ENCODE results near the gene CACHD1. TPM values are rescaled to one million over a fixed set of nuclear protein-coding genes. Genes with fewer than 3 reads are reported as not detected.
"Not testable (repeated sequence)": the region's sequence is repeated elsewhere in the genome, so short reads cannot be mapped to it uniquely, and the experiment has no call there.

Gene CACHD1
- total and polyA plus RNA-seq, 2 of the 8 experiments (the other 6 are each of a cell fraction or from before 2014, with no cell fraction given), result 22.2 to 42.5 TPM

DNA sequence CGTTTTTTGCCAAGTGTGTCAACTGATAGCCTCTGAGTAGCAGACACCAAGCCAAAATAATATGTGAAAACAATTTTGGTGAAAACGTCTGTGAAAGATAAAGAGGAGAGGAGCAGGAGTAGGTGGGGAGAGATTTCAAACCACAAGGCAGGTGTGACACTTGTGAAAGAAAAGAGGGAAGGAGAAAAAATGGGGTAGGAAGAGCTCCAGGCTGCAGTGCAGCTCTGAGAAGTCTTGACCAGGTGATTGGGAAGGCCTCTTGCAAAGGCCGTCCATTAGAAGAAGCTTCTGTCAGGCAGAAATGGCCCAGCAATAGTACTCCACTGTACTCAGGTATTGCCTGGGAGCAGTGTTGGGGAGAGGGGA lies 264.3 kb downstream of the CACHD1 start (continued):
- TF ChIP-seq, protein P1, sequence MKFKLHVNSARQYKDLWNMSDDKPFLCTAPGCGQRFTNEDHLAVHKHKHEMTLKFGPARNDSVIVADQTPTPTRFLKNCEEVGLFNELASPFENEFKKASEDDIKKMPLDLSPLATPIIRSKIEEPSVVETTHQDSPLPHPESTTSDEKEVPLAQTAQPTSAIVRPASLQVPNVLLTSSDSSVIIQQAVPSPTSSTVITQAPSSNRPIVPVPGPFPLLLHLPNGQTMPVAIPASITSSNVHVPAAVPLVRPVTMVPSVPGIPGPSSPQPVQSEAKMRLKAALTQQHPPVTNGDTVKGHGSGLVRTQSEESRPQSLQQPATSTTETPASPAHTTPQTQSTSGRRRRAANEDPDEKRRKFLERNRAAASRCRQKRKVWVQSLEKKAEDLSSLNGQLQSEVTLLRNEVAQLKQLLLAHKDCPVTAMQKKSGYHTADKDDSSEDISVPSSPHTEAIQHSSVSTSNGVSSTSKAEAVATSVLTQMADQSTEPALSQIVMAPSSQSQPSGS (IDR thresholded peaks at IDR 0.05; ENCODE audit: low read length), result no peak
- no peak for TF ChIP-seq ASH2L (IDR thresholded peaks at IDR 0.05; ENCODE audit: low read length)

DNA sequence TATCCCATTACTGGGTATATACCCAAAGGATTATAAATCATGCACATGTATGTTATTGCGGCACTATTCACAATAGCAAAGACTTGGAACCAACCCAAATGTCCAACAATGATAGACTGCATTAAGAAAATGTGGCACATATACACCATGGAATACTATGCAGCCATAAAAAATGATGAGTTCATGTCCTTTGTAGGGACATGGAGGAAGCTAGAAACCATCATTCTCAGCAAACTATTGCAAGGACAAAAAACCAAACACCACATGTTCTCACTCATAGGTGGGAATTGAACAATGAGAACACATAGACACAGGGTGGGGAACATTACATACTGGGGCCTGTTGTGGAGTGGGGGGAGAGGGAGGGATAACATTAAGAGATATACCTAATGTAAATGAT lies 270.8 kb downstream of the CACHD1 start:
- H3K4me1 ChIP-seq (replicated peaks in 1 of 4; ENCODE audit: control insufficient read depth in 3 of 4, insufficient read depth in 4 of 4, low read length in 3 of 4); FAIRE-seq; H3K9ac ChIP-seq (replicated peaks in 1 of 4; ENCODE audit: extremely low read depth in 1 of 4, low read depth in 3 of 4, low read length in 3 of 4); H4K8ac ChIP-seq (ENCODE audit: extremely low read depth, insufficient read depth, low read length); H3K18ac ChIP-seq (ENCODE audit: extremely low read depth, low read length); H2BK120ac ChIP-seq (replicated peaks; ENCODE audit: low read depth, low read length); H3K23me2 ChIP-seq (ENCODE audit: low read depth, low read length); H3K56ac ChIP-seq (replicated peaks; ENCODE audit: insufficient read length, low read depth, low read length); H4K5ac ChIP-seq (ENCODE audit: insufficient read length, low read depth, low read length); H3K4me2 ChIP-seq (ENCODE audit: insufficient read depth in 1 of 2, low read depth in 2 of 2, low read length in 2 of 2); H3K79me1 ChIP-seq (ENCODE audit: low read depth, low read length); H2BK15ac ChIP-seq (ENCODE audit: low read length); H3K14ac ChIP-seq (ENCODE audit: insufficient read length); H2BK20ac ChIP-seq (ENCODE audit: low read length); H3K27ac ChIP-seq (ENCODE audit: low read depth, low read length); H3K4me3 ChIP-seq (ENCODE audit: extremely low read depth in 1 of 4, insufficient read depth in 2 of 4, low read depth in 3 of 4, low read length in 4 of 4); H3K36me3 ChIP-seq (ENCODE audit: control insufficient read depth in 2 of 4, insufficient read depth in 4 of 4, low read length in 3 of 4); H3K27me3 ChIP-seq (replicated peaks in 1 of 4; ENCODE audit: control insufficient read depth in 3 of 4, extremely low read depth in 1 of 4, insufficient read depth in 3 of 4, low read length in 3 of 4); H4K91ac ChIP-seq (replicated peaks; ENCODE audit: insufficient read length, low read length); H3K9me3 ChIP-seq (ENCODE audit: insufficient read depth in 2 of 2, low read depth in 1 of 2, low read length in 1 of 2); H2AK5ac ChIP-seq (ENCODE audit: low read depth, low read length); DNase-seq (ENCODE audit: low read depth in 1 of 2, low spot score in 2 of 2); H3K23ac ChIP-seq (ENCODE audit: insufficient read length); H2BK5ac ChIP-seq (ENCODE audit: low read depth, low read length); H3K4ac ChIP-seq (replicated peaks; ENCODE audit: insufficient read length, low read depth, low read length); POLR2A ChIA-PET (ENCODE audit: partially characterized antibody); H4K20me1 ChIP-seq (replicated peaks in 1 of 2; ENCODE audit: control insufficient read depth in 1 of 2, insufficient read depth in 2 of 2, low read length in 2 of 2); H3K79me2 ChIP-seq (ENCODE audit: control insufficient read depth in 1 of 2, insufficient read depth in 2 of 2, low read length in 2 of 2); H2AFZ ChIP-seq (ENCODE audit: low read length); H2BK12ac ChIP-seq (ENCODE audit: low read depth, low read length): not testable (repeated sequence)
- WGBS, 2 experiments (ENCODE audit: extremely low coverage in 1 of 2, insufficient coverage in 1 of 2, insufficient read length in 1 of 2, insufficient replicate concordance in 2 of 2, low coverage in 1 of 2, low lambda C conversion rate in 2 of 2, missing lambda C conversion rate in 1 of 2), result 100% methylated on average over 1 of the region's 1 CpG; no CpG with 5 or more reads in 1 of the 2 experiments
- CTCF ChIA-PET (ENCODE audit: partially characterized antibody), result interaction anchor here (1.5 kb wide), 1 partner anchor 22 kb away, joined by 3 read pairs; no protein-coding TSS in a partner anchor

Measured in H1 (cell line).